ENCODE results near the gene MALT1.

- TF ChIP-seq CTCF (IDR thresholded peaks at IDR 0.05; ENCODE audit: insufficient read depth, low read length, poor library complexity, severe bottlenecking) (no peak), EZH2phosphoT487 (conservative IDR thresholded peaks at IDR 0.05; ENCODE audit: low read length) (no peak)
Observed at GRCh38 chr18:58662118-58662517, 9.1 kb upstream of the MALT1 start.

All from SU-DHL-6 (cell line).